B cell (primary cell): Measurements from ENCODE around the gene ITCH.

Experiments used
- CTCF ChIP-seq: fragments of 200-600 bp; IDR thresholded peaks from one replicate; pipeline ENCODE4 v1.8.0; 2022; ENCODE audit warnings: antibody characterized with exemption, mild to moderate bottlenecking
- EZH2 ChIP-seq: IDR thresholded peaks from 2 replicates; pipeline ENCODE4 v1.6.1; 2012; ENCODE audit warnings: borderline replicate concordance, low read depth, mild to moderate bottlenecking, moderate library complexity, low read length; ENCODE audit not compliant: insufficient read depth, poor library complexity, severe bottlenecking

- TF ChIP-seq CTCF = no peak
- TF ChIP-seq EZH2 = no peak
These were observed 13.0 kb upstream of the ITCH start for GRCh38 chr20:34350095-34350494.
